ENCODE data around the gene BEX5. TPM values are rescaled to one million over a fixed set of nuclear protein-coding genes. Genes with fewer than 3 reads are reported as not detected.
"Not testable (repeated sequence)": the region's sequence is repeated elsewhere in the genome, so short reads cannot be mapped to it uniquely, and the experiment has no call there.

Gene BEX5
- total RNA-seq (1 to 10 TPM; 1.5 to 2.0 TPM), polyA plus RNA-seq (5.8 TPM)

DNA sequence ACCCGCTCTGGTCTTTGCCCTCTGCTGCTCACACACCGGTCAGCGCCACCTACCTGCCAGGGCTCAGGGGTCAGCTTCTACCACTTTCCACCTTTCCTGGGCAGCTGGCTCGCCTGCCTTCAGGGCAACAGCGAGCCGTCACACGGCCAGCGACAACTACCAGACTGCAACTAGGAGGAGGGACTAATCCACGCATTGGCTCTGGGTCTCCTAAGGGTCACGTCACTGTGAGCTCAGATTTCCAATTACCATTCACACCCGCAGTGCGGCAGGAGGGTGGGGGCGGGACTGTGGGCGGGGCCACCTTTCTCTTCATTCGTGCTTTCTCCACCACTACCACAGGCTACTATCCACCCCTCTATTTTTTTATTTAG, at the start of gene BEX5:
BEX5 (minus strand) TSS at position 172 of the 374 bp plus-strand sequence. CDS start 1,712 bp downstream, outside the sequence.
- Histone ChIP-seq H3K4me1 (ENCODE audit: insufficient read depth, low read length) (peaks cover 3% of the 10 kb centered on the region), H3K27ac (ENCODE audit: low read depth, low read length) (peak within 1 kb of the TSS; percentile 61), H3K27me3 (ENCODE audit: insufficient read depth, low read length, poor library complexity, severe bottlenecking) (no peaks in the 10 kb centered on the region), H3K36me3 (ENCODE audit: insufficient read depth, low read length) (no peaks in the 10 kb centered on the region), H3K4me3 (ENCODE audit: low read length) (peak within 1 kb of the TSS; percentile 75), H3K9me3 (ENCODE audit: low read length) (no peaks in the 10 kb centered on the region)
- H3K27ac Mint-ChIP-seq: peak within 1 kb of the TSS; percentile 92 to 100 (median 97)
- POLR2A ChIA-PET: interaction anchor here (2.1 kb wide), 1 partner anchor 224 kb away, joined by 8 read pairs; the partner anchor contains the start of gene ZMAT1
- DNase-seq: peak; percentile 18 to 71 (median 51)
- no peaks in the 10 kb centered on the region for H3K9me3 Mint-ChIP-seq
- H3K36me3 Mint-ChIP-seq: peaks cover 0 to 2% (median 0%) of the 10 kb centered on the region in 3 donors
- peaks cover 5 to 8% of the 10 kb centered on the region in 2 donors for H3K27me3 Mint-ChIP-seq
- H3K4me3 Mint-ChIP-seq: peak within 1 kb of the TSS; percentile 90 to 98 (median 97)
- CTCF ChIA-PET: no interaction called here
- peaks cover 7 to 18% (median 12%) of the 10 kb centered on the region in 3 donors for H3K4me1 Mint-ChIP-seq

DNA sequence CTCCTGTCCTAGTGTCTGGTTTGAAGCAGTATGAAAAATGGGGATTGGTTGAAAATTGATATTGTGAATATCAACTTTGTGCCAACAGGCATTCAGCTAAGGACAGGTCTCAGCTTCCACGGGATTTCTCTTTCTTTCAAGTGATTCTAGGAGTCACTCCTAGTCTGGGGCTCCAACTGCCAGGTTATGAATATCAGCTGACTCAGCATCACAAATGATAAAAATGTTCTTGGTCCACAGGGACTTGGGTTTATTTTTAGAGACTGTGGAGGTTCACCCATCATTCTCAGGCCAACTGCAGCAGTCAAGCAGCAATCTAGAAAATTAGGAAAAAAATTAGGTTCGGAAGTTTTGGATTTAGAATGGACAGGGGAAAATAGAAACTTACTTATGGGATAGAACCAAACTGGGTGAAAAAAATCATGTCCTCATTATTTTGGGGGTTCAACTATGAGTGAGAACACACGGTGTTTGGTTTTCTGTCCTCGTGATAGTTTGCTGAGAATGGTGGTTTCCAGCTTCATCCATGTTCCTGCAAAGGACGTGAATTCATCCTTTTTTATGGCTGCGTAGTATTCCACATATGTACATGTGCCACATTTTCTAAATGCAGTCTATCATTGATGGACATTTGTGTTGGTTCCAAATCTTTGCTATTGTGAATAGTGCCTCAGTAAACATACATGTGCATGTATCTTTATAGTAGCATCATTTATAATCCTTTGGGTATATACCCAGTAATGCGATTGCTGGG, 30.4 kb upstream of the BEX5 start:
- CTCF ChIA-PET: no interaction called here

DNA sequence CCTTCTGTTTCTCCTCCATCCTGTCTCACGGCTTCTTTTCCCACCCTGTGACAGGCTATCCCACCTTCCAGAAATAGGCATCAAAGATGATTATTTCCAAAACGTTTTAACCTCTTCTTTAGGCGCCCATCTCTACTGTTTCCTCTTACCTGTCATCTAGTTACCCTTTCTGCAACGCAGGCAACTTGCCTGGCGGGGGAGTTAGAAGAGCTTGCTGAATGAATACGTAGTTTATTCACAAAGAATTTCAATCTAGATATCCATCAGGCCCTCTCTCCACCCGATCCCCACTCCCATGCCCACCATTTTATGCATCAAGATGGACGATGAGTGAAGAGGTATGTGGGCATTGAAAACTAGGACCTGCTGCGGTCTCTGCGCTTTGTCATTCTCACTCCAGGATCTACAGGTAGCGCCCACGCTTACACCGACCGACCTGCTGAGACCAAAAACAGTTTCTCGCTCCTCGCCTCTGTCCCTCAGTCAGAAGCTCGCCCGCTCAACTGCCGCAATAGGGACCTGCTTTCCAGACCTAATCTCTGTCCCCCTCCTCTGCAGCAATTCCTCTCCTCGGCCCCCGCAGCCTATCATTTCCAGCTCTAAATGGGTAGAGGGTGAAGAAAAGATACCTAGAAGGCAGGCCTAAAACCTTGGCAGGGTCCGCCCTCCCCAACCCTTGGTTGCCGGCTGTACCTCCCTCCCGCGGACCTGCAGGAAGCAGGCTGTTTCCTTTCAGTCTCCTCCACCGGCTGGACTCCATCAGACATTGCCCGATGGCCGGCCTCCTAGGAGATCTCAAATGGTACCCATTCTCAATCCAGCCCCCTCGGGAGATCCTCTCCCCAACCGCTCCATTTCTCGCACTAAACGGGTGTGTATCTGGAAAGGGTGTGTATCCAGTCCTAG, 624 bp downstream of the BEX5 start:
- H3K27ac ChIP-seq (ENCODE audit: low read depth, low read length): peak overlapping the region; percentile 61
- Mint-ChIP-seq H3K27me3 (peaks cover 4 to 10% of the 10 kb centered on the region in 2 donors), H3K27ac (peak overlapping the region; percentile 92 to 100 (median 97)), H3K36me3 (peaks cover 0 to 2% (median 0%) of the 10 kb centered on the region in 3 donors), H3K4me3 (peak overlapping the region; percentile 90 to 98 (median 97)), H3K9me3 (no peaks in the 10 kb centered on the region), H3K4me1 (peaks cover 7 to 18% (median 12%) of the 10 kb centered on the region in 3 donors)
- H3K36me3 ChIP-seq (ENCODE audit: insufficient read depth, low read length): no peaks in the 10 kb centered on the region
- H3K4me1 ChIP-seq (ENCODE audit: insufficient read depth, low read length): peaks cover 3% of the 10 kb centered on the region
- CTCF ChIA-PET: no interaction called here
- POLR2A ChIA-PET: interaction anchor here (2.1 kb wide), 1 partner anchor 223 kb away, joined by 8 read pairs; the partner anchor contains the start of gene ZMAT1
- peak; percentile 1 to 45 (median 10) for DNase-seq
- H3K4me3 ChIP-seq (ENCODE audit: low read length): peak overlapping the region; percentile 75
- H3K9me3 ChIP-seq (ENCODE audit: low read length): no peaks in the 10 kb centered on the region
- H3K27me3 ChIP-seq (ENCODE audit: insufficient read depth, low read length, poor library complexity, severe bottlenecking): no peaks in the 10 kb centered on the region

More for the DNA sequence above, 30.4 kb upstream of the BEX5 start:
- no peak overlapping the region for H3K4me3 ChIP-seq (ENCODE audit: low read length)
- Mint-ChIP-seq H3K27me3 (peaks cover 0 to 3% of the 10 kb centered on the region in 2 donors), H3K4me3 (no peak overlapping the region), H3K36me3 (no peaks in the 10 kb centered on the region), H3K9me3 (peaks cover 0 to 14% (median 5%) of the 10 kb centered on the region in 5 donors), H3K27ac (no peak overlapping the region), H3K4me1 (no peaks in the 10 kb centered on the region)
- POLR2A ChIA-PET: no interaction called here
- no peaks in the 10 kb centered on the region for H3K9me3 ChIP-seq (ENCODE audit: low read length)
- H3K36me3 ChIP-seq (ENCODE audit: insufficient read depth, low read length): no peaks in the 10 kb centered on the region
- no peak overlapping the region for H3K27ac ChIP-seq (ENCODE audit: low read depth, low read length)
- H3K4me1 ChIP-seq (ENCODE audit: insufficient read depth, low read length): no peaks in the 10 kb centered on the region
- DNase-seq: no peak
- no peaks in the 10 kb centered on the region for H3K27me3 ChIP-seq (ENCODE audit: insufficient read depth, low read length, poor library complexity, severe bottlenecking)

DNA sequence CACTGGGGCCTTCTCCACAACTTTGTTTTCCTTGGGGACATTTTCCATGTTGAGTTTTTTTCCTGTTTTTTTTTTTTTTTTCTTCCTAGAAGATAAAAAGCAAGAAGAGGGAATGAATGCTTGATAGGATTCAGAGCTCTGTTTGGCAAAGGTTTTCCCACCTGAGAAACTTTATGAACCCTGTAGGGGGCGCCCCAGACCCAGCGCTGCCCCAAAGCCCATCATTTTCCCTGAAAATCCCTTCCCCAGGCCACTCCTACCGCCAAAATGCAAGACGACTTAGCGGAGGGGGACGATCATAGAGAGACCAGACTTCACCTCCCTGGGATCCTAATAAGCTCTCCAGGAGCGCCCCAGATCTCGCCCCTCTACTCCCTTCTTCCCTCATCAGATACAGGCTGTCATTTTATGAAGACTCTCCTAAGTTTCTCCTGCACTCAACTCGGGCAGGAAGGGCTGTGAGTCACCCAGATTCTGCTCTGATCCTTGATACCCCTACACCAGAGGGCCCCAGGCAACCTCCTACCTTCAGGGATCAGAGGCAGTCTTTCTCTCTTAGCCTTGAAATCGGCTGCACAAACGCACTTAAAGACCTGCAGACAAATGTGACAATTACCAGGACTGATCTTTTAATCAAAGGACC, 1.4 kb downstream of the BEX5 start:
- ChIA-PET CTCF (interaction anchor here (0.7 kb wide), 1 partner anchor 743 kb away, joined by 3 read pairs; no protein-coding TSS in a partner anchor), POLR2A (interaction anchor here (0.6 to 2.1 kb wide), 2 partner anchors 223 kb away, joined by 4 to 8 read pairs; partner anchors contain the start of gene ZMAT1)
- no peaks in the 10 kb centered on the region for H3K27me3 ChIP-seq (ENCODE audit: insufficient read depth, low read length, poor library complexity, severe bottlenecking)
- no peaks in the 10 kb centered on the region for H3K9me3 Mint-ChIP-seq
- H3K4me3 Mint-ChIP-seq: peak overlapping the region; percentile 90 to 98 (median 97)
- peaks cover 7 to 18% (median 12%) of the 10 kb centered on the region in 3 donors for H3K4me1 Mint-ChIP-seq
- no peaks in the 10 kb centered on the region for H3K9me3 ChIP-seq (ENCODE audit: low read length)
- peaks cover 0 to 10% of the 10 kb centered on the region in 2 donors for H3K27me3 Mint-ChIP-seq
- DNase-seq: peak in 2 of 5 donors; percentile 3 to 17
- H3K4me3 ChIP-seq (ENCODE audit: low read length): peak overlapping the region; percentile 75
- no peaks in the 10 kb centered on the region for H3K36me3 ChIP-seq (ENCODE audit: insufficient read depth, low read length)
- H3K27ac ChIP-seq (ENCODE audit: low read depth, low read length): no peak overlapping the region
- peaks cover 0 to 2% (median 0%) of the 10 kb centered on the region in 3 donors for H3K36me3 Mint-ChIP-seq
- H3K4me1 ChIP-seq (ENCODE audit: insufficient read depth, low read length): peaks cover 3% of the 10 kb centered on the region
- peak overlapping the region; percentile 49 to 99 (median 97) for H3K27ac Mint-ChIP-seq

DNA sequence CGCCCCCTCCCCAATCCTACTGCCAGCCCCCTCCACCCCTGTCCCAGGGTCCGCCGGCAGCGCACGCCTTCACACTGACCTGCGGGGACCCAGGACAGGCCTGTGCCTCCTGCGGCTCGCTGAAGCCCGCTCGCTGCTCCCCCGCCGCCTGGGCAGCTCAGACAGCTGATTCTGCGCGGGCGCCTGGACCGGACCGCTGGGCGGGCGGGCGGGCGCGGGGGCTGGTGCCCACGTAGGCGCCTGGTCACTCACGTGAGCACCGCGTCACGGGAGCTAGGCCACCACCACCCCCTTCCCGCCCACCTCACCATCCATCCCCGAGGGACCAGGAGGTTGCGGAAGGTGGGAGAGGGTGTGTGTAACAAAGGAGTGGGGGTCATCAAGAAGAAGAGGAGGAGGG, 13.5 kb downstream of the BEX5 start, which contains the start of gene TCEAL6:
TCEAL6 (minus strand) TSS at position 208 of the 400 bp plus-strand sequence.
- H3K27me3 ChIP-seq (ENCODE audit: insufficient read depth, low read length, poor library complexity, severe bottlenecking); H3K4me3 ChIP-seq (ENCODE audit: low read length); DNase-seq; H3K9me3 ChIP-seq (ENCODE audit: low read length); H3K4me1 ChIP-seq (ENCODE audit: insufficient read depth, low read length); H3K4me1 Mint-ChIP-seq; H3K36me3 Mint-ChIP-seq; H3K27ac ChIP-seq (ENCODE audit: low read depth, low read length); POLR2A ChIA-PET; H3K4me3 Mint-ChIP-seq; CTCF ChIA-PET; H3K9me3 Mint-ChIP-seq; H3K36me3 ChIP-seq (ENCODE audit: insufficient read depth, low read length): not testable (repeated sequence)
- peak within 1 kb of the TSS in 1 of 8 donors; percentile 75 for H3K27ac Mint-ChIP-seq
- peaks cover 24 to 28% of the 10 kb centered on the region in 2 donors for H3K27me3 Mint-ChIP-seq

DNA sequence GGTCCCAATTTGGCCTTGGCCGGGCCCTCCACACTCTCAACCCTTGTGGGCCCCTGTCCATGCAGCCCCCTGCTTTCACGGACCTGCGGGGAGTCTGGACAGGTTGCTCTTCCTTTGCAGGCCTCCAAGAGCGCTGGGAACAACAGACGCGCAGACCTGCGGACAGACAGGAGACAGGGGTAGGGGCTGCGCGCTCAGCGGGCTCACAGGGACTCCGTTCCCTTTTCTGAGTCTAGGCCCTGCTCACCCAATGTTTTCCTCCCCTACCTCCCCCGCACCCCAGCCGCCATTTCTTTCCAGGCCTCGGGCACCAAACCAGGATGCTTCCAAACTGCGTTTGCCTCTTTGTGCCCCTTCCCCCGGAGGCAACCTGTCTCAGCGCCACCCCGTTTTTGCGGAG, 14.1 kb downstream of the BEX5 start:
- H3K9me3 ChIP-seq (ENCODE audit: low read length); H3K4me3 ChIP-seq (ENCODE audit: low read length); H3K27ac ChIP-seq (ENCODE audit: low read depth, low read length); POLR2A ChIA-PET; H3K27me3 ChIP-seq (ENCODE audit: insufficient read depth, low read length, poor library complexity, severe bottlenecking); DNase-seq; H3K9me3 Mint-ChIP-seq; H3K36me3 ChIP-seq (ENCODE audit: insufficient read depth, low read length); H3K4me3 Mint-ChIP-seq; H3K27ac Mint-ChIP-seq; CTCF ChIA-PET; H3K36me3 Mint-ChIP-seq; H3K4me1 Mint-ChIP-seq; H3K4me1 ChIP-seq (ENCODE audit: insufficient read depth, low read length): not testable (repeated sequence)
- H3K27me3 Mint-ChIP-seq: peaks cover 24 to 33% of the 10 kb centered on the region in 2 donors

DNA sequence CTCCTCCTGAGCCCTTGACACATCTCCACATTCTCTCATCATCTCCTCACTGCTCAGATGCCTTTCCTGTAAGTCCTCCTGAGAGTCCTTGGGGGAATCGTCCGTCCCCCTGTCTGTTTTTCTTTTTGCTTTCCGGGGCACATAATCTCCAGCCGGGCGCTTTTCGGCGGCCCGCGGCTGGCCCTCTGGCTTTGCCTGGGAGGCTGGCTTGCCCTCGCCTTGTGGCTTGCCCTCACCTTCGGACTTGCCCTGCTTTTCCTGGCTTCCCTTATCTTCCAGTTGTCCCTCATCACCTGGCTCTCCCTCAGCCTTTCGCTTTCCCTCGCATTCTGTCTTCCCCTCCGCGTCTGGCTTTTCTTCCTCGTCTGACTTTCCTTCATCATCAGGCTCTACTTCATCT, 14.9 kb downstream of the BEX5 start:
- H3K27ac ChIP-seq (ENCODE audit: low read depth, low read length); H3K9me3 ChIP-seq (ENCODE audit: low read length); H3K4me1 ChIP-seq (ENCODE audit: insufficient read depth, low read length); H3K4me3 ChIP-seq (ENCODE audit: low read length); H3K36me3 Mint-ChIP-seq; H3K36me3 ChIP-seq (ENCODE audit: insufficient read depth, low read length); H3K4me3 Mint-ChIP-seq; POLR2A ChIA-PET; H3K4me1 Mint-ChIP-seq; CTCF ChIA-PET; H3K27me3 ChIP-seq (ENCODE audit: insufficient read depth, low read length, poor library complexity, severe bottlenecking); H3K9me3 Mint-ChIP-seq; DNase-seq: not testable (repeated sequence)
- peak overlapping the region in 1 of 8 donors; percentile 12 for H3K27ac Mint-ChIP-seq
- peaks cover 24 to 36% of the 10 kb centered on the region in 2 donors for H3K27me3 Mint-ChIP-seq
